ENCODE data around the gene CHSY1. TPM values are rescaled to one million over a fixed set of nuclear protein-coding genes. Genes with fewer than 3 reads are reported as not detected.
A peak's percentile ranks its signal among the peaks of the same experiment; 100 is the strongest.

CHSY1 gene
- total RNA-seq, 1 donor from 2014 or later: 38.2 TPM

GRCh38 chr15:101133751-101134261 lies 118.0 kb downstream of the CHSY1 start:
- H3K27ac Mint-ChIP-seq (ENCODE audit: unreplicated experiment): no peak overlapping the region
- H3K9me3 Mint-ChIP-seq (ENCODE audit: unreplicated experiment): peaks cover 9% of the 10 kb centered on the region
- H3K4me3 Mint-ChIP-seq (ENCODE audit: unreplicated experiment): no peak overlapping the region
- DNase-seq: peak; percentile 42
- H3K36me3 Mint-ChIP-seq (ENCODE audit: unreplicated experiment): peaks cover 5% of the 10 kb centered on the region
- no peak for TF ChIP-seq CTCF (IDR thresholded peaks at IDR 0.05; ENCODE audit: partially characterized antibody, unreplicated experiment)
- H3K27me3 Mint-ChIP-seq (ENCODE audit: unreplicated experiment): peaks cover 6% of the 10 kb centered on the region
- H3K4me1 Mint-ChIP-seq (ENCODE audit: low read depth, unreplicated experiment): peaks cover 8% of the 10 kb centered on the region

GRCh38 chr15:101133181-101133460 lies 118.7 kb downstream of the CHSY1 start:
- peaks cover 11% of the 10 kb centered on the region for H3K36me3 Mint-ChIP-seq (ENCODE audit: unreplicated experiment)
- no peak overlapping the region for H3K27ac Mint-ChIP-seq (ENCODE audit: unreplicated experiment)
- DNase-seq: no peak
- H3K27me3 Mint-ChIP-seq (ENCODE audit: unreplicated experiment): peaks cover 8% of the 10 kb centered on the region
- H3K4me1 Mint-ChIP-seq (ENCODE audit: low read depth, unreplicated experiment): peaks cover 13% of the 10 kb centered on the region
- H3K9me3 Mint-ChIP-seq (ENCODE audit: unreplicated experiment): peaks cover 11% of the 10 kb centered on the region
- no peak for TF ChIP-seq CTCF (IDR thresholded peaks at IDR 0.05; ENCODE audit: partially characterized antibody, unreplicated experiment)
- no peak overlapping the region for H3K4me3 Mint-ChIP-seq (ENCODE audit: unreplicated experiment)

- peaks cover 8% of the 10 kb centered on the region for H3K27me3 Mint-ChIP-seq (ENCODE audit: unreplicated experiment)
- no peak for DNase-seq
- H3K36me3 Mint-ChIP-seq (ENCODE audit: unreplicated experiment): peaks cover 12% of the 10 kb centered on the region
- H3K9me3 Mint-ChIP-seq (ENCODE audit: unreplicated experiment): peaks cover 14% of the 10 kb centered on the region
- H3K4me3 Mint-ChIP-seq (ENCODE audit: unreplicated experiment): no peak overlapping the region
- H3K4me1 Mint-ChIP-seq (ENCODE audit: low read depth, unreplicated experiment): peaks cover 18% of the 10 kb centered on the region
- no peak overlapping the region for H3K27ac Mint-ChIP-seq (ENCODE audit: unreplicated experiment)
- TF ChIP-seq CTCF (IDR thresholded peaks at IDR 0.05; ENCODE audit: partially characterized antibody, unreplicated experiment): no peak
Measured at GRCh38 chr15:101132390-101133180, 119.3 kb downstream of the CHSY1 start.

GRCh38 chr15:101131489-101132389 lies 120.1 kb downstream of the CHSY1 start:
- peaks cover 8% of the 10 kb centered on the region for H3K27me3 Mint-ChIP-seq (ENCODE audit: unreplicated experiment)
- TF ChIP-seq CTCF (IDR thresholded peaks at IDR 0.05; ENCODE audit: partially characterized antibody, unreplicated experiment): no peak
- H3K4me3 Mint-ChIP-seq (ENCODE audit: unreplicated experiment): no peak overlapping the region
- no peak overlapping the region for H3K27ac Mint-ChIP-seq (ENCODE audit: unreplicated experiment)
- peaks cover 12% of the 10 kb centered on the region for H3K36me3 Mint-ChIP-seq (ENCODE audit: unreplicated experiment)
- H3K4me1 Mint-ChIP-seq (ENCODE audit: low read depth, unreplicated experiment): peaks cover 23% of the 10 kb centered on the region
- peaks cover 12% of the 10 kb centered on the region for H3K9me3 Mint-ChIP-seq (ENCODE audit: unreplicated experiment)
- DNase-seq: no peak

All from glutamatergic neuron (in vitro differentiated cells).